Uterus (tissue), 4 donors: ENCODE results near the gene MPP4. TPM values are rescaled to one million over a fixed set of nuclear protein-coding genes. Genes with fewer than 3 reads are reported as not detected.
"Not testable (repeated sequence)": the region's sequence is repeated elsewhere in the genome, so short reads cannot be mapped to it uniquely, and the experiment has no call there.

ENCODE experiments used
- DNase-seq, 2 donors: peaks; one replicate each; pipeline ENCODE4 v3.0.0-alpha.2; 2019 to 2020
- H3K27ac ChIP-seq, 2 donors: fragments of 200-600 bp; sonication (generic); 1 replicate in 1 of 2; 2 replicates in 1 of 2; pipeline ENCODE4 v1.5.1; 2016 to 2018
- H3K27me3 ChIP-seq, 2 donors: fragments of 200-600 bp; sonication (generic); one replicate each; pipeline ENCODE4 v1.5.1; 2018 to 2019; ENCODE audit warnings: control low read depth in 1 of 2
- H3K36me3 ChIP-seq, 2 donors: fragments of 200-600 bp; sonication (generic); one replicate each; pipeline ENCODE4 v1.5.1; 2019; ENCODE audit warnings: control low read depth in 1 of 2
- H3K4me1 ChIP-seq, 2 donors: fragments of 200-600 bp; sonication (generic); one replicate each; pipeline ENCODE4 v1.5.1; 2018 to 2019; ENCODE audit warnings: control low read depth in 1 of 2
- H3K4me3 ChIP-seq, 2 donors: fragments of 200-600 bp; sonication (generic); 1 replicate in 1 of 2; 2 replicates in 1 of 2; pipeline ENCODE4 v1.5.1; 2018 to 2019; ENCODE audit warnings: mild to moderate bottlenecking in 1 of 2
- H3K9me3 ChIP-seq, 2 donors: fragments of 200-600 bp; sonication (generic); one replicate each; pipeline ENCODE4 v1.5.1; 2019; ENCODE audit warnings: control low read depth in 1 of 2
- POLR2A ChIP-seq, 2 donors: fragments of 450-650 bp; IDR thresholded peaks; one replicate each; pipeline ENCODE4 v1.6.1; 2016; ENCODE audit warnings: antibody characterized with exemption in 2 of 2, mild to moderate bottlenecking in 1 of 2, moderate library complexity in 1 of 2
- intact Hi-C: fragments of 100-400 bp; cut with DNase I; formaldehyde crosslinking; loops from one replicate; pipeline ENCODE4 v1.15.1; 2023; ENCODE audit warnings: low total_unique reads
- total RNA-seq, 4 donors: library from RNA; depleted of rRNA in 3 of 4; stranded (reverse); fragments of >200 nt in 3 of 4; gene quantifications; one replicate each; pipeline versions ENCODE4 v1.1.0 to v1.2.4, GENCODE V29; 2014 to 2023
- TF ChIP-seq, protein P1 (sequence below), 4 experiments: fragments of 200-600 bp in 2 of 4; fragments of 450-650 bp in 2 of 4; sonication (generic) in 2 of 4; IDR thresholded peaks; one replicate each; pipeline ENCODE4 v1.5.1; 2016 to 2019; ENCODE audit warnings: antibody characterized with exemption in 4 of 4, mild to moderate bottlenecking in 2 of 4, moderate library complexity in 1 of 4
- donor health status: DM: yes; HTN: yes; CAD: no.

MPP4 gene
- total RNA-seq, 4 donors from 2014 or later: 0.24 to 0.97 TPM; not detected in 2

GRCh38 chr2:201674794-201675193, 23.6 kb downstream of the MPP4 start:
- H3K4me3 ChIP-seq: no peak overlapping the region
- no peaks in the 10 kb centered on the region for H3K27me3 ChIP-seq
- no peak for TF ChIP-seq POLR2A (IDR thresholded peaks at IDR 0.05)
- TF ChIP-seq, protein P1, sequence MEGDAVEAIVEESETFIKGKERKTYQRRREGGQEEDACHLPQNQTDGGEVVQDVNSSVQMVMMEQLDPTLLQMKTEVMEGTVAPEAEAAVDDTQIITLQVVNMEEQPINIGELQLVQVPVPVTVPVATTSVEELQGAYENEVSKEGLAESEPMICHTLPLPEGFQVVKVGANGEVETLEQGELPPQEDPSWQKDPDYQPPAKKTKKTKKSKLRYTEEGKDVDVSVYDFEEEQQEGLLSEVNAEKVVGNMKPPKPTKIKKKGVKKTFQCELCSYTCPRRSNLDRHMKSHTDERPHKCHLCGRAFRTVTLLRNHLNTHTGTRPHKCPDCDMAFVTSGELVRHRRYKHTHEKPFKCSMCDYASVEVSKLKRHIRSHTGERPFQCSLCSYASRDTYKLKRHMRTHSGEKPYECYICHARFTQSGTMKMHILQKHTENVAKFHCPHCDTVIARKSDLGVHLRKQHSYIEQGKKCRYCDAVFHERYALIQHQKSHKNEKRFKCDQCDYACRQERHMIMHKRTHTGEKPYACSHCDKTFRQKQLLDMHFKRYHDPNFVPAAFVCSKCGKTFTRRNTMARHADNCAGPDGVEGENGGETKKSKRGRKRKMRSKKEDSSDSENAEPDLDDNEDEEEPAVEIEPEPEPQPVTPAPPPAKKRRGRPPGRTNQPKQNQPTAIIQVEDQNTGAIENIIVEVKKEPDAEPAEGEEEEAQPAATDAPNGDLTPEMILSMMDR (IDR thresholded peaks at IDR 0.05): no peak
- no peaks in the 10 kb centered on the region for H3K9me3 ChIP-seq
- intact Hi-C loops: no loop called here
- H3K27ac ChIP-seq: no peak overlapping the region
- DNase-seq: no peak
- no peaks in the 10 kb centered on the region for H3K4me1 ChIP-seq
- no peaks in the 10 kb centered on the region for H3K36me3 ChIP-seq

DNA sequence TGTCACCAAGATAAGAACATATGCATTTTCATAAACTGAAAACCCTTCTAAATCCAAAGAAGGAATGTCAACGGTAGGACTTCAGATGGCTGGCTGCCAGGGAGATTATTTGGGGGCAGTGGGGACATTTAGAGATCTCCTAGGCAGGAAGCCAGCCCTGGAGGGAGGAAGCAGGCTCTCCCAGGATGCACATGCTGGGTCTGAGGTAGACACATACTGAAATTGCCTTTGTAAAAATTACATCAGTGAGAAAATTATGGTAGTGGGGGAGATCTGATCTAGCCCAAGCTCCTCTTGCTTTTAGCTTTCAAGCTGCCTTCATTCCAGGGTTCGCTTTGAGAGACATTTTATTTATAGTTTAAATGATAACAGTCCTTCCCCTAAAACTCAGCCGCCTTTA, 24.1 kb downstream of the MPP4 start:
- no peak for TF ChIP-seq POLR2A (IDR thresholded peaks at IDR 0.05)
- TF ChIP-seq, protein P1 (IDR thresholded peaks at IDR 0.05): no peak
- H3K4me1 ChIP-seq: no peaks in the 10 kb centered on the region
- no peaks in the 10 kb centered on the region for H3K27me3 ChIP-seq
- no peaks in the 10 kb centered on the region for H3K36me3 ChIP-seq
- no peak overlapping the region for H3K4me3 ChIP-seq
- no peak for DNase-seq
- H3K27ac ChIP-seq: no peak overlapping the region
- H3K9me3 ChIP-seq: no peaks in the 10 kb centered on the region
- intact Hi-C loops: no loop called here

DNA sequence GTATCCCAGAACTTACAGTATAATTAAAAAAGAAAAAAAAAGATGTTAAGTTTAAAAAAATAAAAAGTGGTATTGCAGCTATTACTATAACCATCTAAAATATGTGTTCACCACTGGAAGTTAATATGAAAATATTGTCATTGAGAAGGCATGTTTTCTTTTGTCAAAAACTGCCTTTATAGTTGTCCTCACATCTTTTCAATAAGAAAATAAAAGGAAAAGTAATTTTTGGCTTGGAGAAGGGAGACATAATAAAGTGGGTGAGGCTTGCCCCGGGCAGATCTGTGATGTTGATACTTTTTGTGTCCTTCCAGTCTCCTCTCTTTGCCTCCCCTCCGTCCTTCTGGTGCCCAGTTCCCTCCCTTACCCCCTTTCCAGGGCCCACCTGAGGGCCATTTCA, 24.9 kb downstream of the MPP4 start:
- no peaks in the 10 kb centered on the region for H3K9me3 ChIP-seq
- DNase-seq: no peak
- H3K4me1 ChIP-seq: no peaks in the 10 kb centered on the region
- H3K27ac ChIP-seq: no peak overlapping the region
- H3K36me3 ChIP-seq: no peaks in the 10 kb centered on the region
- intact Hi-C loops: no loop called here
- H3K4me3 ChIP-seq: no peak overlapping the region
- TF ChIP-seq, protein P1 (IDR thresholded peaks at IDR 0.05): no peak
- no peak for TF ChIP-seq POLR2A (IDR thresholded peaks at IDR 0.05)
- no peaks in the 10 kb centered on the region for H3K27me3 ChIP-seq

- H3K4me3 ChIP-seq, H3K27ac ChIP-seq, H3K4me1 ChIP-seq, DNase-seq, H3K36me3 ChIP-seq, H3K9me3 ChIP-seq, H3K27me3 ChIP-seq, intact Hi-C loops: not testable (repeated sequence)
Measured at GRCh38 chr2:201671205-201671604, 27.2 kb downstream of the MPP4 start.

DNA sequence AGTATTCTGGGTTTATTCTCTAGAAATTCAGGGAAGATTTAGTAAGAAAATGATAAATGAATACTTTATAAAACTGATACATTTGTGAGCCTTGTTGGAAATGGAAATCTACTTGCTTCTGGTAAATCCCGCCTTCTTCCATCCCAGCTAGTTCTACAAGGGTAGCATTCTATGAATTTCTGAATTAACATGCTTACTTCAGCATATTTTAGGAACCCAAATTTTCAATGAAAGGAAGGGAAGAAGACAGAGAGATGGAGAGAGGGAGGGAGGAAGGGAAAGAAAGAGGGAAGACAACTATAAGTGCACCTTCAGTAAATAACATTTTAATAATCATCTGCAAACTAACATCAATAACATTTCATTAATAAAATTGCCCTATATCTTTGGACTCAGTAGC, 28.6 kb downstream of the MPP4 start:
- TF ChIP-seq POLR2A (IDR thresholded peaks at IDR 0.05): no peak
- TF ChIP-seq, protein P1 (IDR thresholded peaks at IDR 0.05): no peak
- Histone ChIP-seq H3K9me3 (no peaks in the 10 kb centered on the region), H3K4me3 (no peak overlapping the region), H3K36me3 (no peaks in the 10 kb centered on the region), H3K27ac (no peak overlapping the region), H3K27me3 (no peaks in the 10 kb centered on the region), H3K4me1 (no peaks in the 10 kb centered on the region)
- no peak for DNase-seq
- intact Hi-C loops: no loop called here

DNA sequence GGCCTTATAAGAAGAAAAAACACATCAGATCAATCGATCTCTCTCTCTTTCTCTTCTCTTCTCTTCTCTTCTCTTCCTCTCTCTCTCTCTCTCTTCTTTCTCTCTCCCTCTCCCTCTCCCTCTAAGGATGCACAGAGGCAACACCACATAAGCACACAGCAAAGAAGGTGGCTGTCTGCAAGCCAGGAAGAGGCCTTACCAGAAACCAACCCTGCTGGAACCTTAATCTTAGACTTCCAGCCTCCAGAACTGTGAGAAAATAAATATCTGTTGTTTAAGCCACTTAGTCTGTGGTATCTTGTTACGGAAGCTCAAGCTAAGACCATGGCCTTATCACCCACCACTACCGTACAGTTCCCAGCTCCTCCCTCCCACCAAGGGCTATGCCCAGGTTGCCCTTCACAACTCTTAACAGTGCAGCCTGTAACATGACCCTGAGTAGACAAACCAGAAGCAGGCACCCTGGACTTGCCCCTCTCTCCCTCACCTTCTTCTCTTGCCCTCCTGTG, 30.0 kb downstream of the MPP4 start:
- no peaks in the 10 kb centered on the region for H3K27me3 ChIP-seq

More for the DNA sequence above, 30.0 kb downstream of the MPP4 start:
- no peaks in the 10 kb centered on the region for H3K36me3 ChIP-seq
- no peaks in the 10 kb centered on the region for H3K4me1 ChIP-seq
- no peak overlapping the region for H3K4me3 ChIP-seq
- no peaks in the 10 kb centered on the region for H3K9me3 ChIP-seq
- TF ChIP-seq, protein P1 (IDR thresholded peaks at IDR 0.05): no peak
- TF ChIP-seq POLR2A (IDR thresholded peaks at IDR 0.05): no peak
- intact Hi-C loops: no loop called here
- no peak overlapping the region for H3K27ac ChIP-seq
- no peak for DNase-seq
